CD4-positive, alpha-beta memory T cell (primary cell): ENCODE measurements around the gene SLC16A13. TPM values are rescaled to one million over a fixed set of nuclear protein-coding genes. Genes with fewer than 3 reads are reported as not detected.

ENCODE experiments used
- CTCF ChIA-PET: fragments of 350-600 bp; sonication (Branson Sonifier 250); formaldehyde crosslinking; loops from one replicate; lab custom pipeline; 2021; ENCODE audit warnings: inconsistent platforms; ENCODE audit not compliant: partially characterized antibody; lab: Charles Lee
- POLR2A ChIA-PET: fragments of 350-600 bp; sonication (Branson Sonifier 250); formaldehyde crosslinking; loops from one replicate; lab custom pipeline; 2021; ENCODE audit not compliant: partially characterized antibody; lab: Charles Lee
- DNase-seq, 5 donors: peaks; one replicate each; pipeline versions ENCODE4 v3.0.0 to v3.0.0-alpha.2; 2020 to 2022; ENCODE audit warnings: mixed read lengths in 1 of 5
- H3K27ac ChIP-seq: one replicate; pipeline ENCODE4 v1.7.0; 2013; ENCODE audit warnings: low read depth, low read length
- H3K27me3 ChIP-seq: 2 replicates; pipeline ENCODE4 v1.7.0; 2013; ENCODE audit warnings: mild to moderate bottlenecking, low read length, moderate library complexity; ENCODE audit not compliant: insufficient read depth
- H3K36me3 ChIP-seq: 2 replicates; pipeline ENCODE4 v1.7.0; 2013; ENCODE audit warnings: mild to moderate bottlenecking, low read length, moderate library complexity; ENCODE audit not compliant: insufficient read depth
- H3K4me1 ChIP-seq: 2 replicates; pipeline ENCODE4 v1.7.0; 2013; ENCODE audit warnings: mild to moderate bottlenecking, low read length, moderate library complexity; ENCODE audit not compliant: insufficient read depth
- H3K4me3 ChIP-seq, 2 donors: one replicate each; pipeline ENCODE4 v1.7.0; 2013; ENCODE audit warnings: low read length in 2 of 2, mild to moderate bottlenecking in 1 of 2
- H3K9me3 ChIP-seq, 2 donors: one replicate each; pipeline ENCODE4 v1.7.0; 2013; ENCODE audit warnings: low read length in 2 of 2, control low read depth in 1 of 2; ENCODE audit not compliant: control insufficient read depth in 1 of 2
- H3K27ac Mint-ChIP-seq, 7 donors: one replicate each; pipeline ENCODE4 v1.8.0; 2020 to 2021; ENCODE audit warnings: mixed read lengths in 7 of 7, mild to moderate bottlenecking in 6 of 7, inconsistent platforms in 3 of 7, moderate library complexity in 3 of 7
- H3K27me3 Mint-ChIP-seq, 2 donors: one replicate each; pipeline ENCODE4 v1.8.0; 2020 to 2021; ENCODE audit warnings: mixed read lengths in 2 of 2
- H3K36me3 Mint-ChIP-seq, 2 donors: one replicate each; pipeline ENCODE4 v1.8.0; 2020 to 2021; ENCODE audit warnings: mixed read lengths in 2 of 2, inconsistent platforms in 1 of 2, mild to moderate bottlenecking in 1 of 2
- H3K4me1 Mint-ChIP-seq, 4 donors: one replicate each; pipeline ENCODE4 v1.8.0; 2020 to 2021; ENCODE audit warnings: mixed read lengths in 4 of 4, mild to moderate bottlenecking in 1 of 4
- H3K4me3 Mint-ChIP-seq, 8 donors: one replicate each; pipeline ENCODE4 v1.8.0; 2020 to 2021; ENCODE audit warnings: mixed read lengths in 8 of 8, mild to moderate bottlenecking in 7 of 8, moderate library complexity in 6 of 8, inconsistent platforms in 3 of 8
- H3K9me3 Mint-ChIP-seq, 8 donors: one replicate each; pipeline ENCODE4 v1.8.0; 2020 to 2021; ENCODE audit warnings: mixed read lengths in 8 of 8, mild to moderate bottlenecking in 5 of 8, inconsistent platforms in 3 of 8, moderate library complexity in 1 of 8
- intact Hi-C: fragments of 100-400 bp; cut with micrococcal nuclease; formaldehyde crosslinking; loops from one replicate; pipeline ENCODE4 v1.15.1; 2023
- polyA plus RNA-seq, 2 donors: library from polyadenylated mRNA; unstranded; fragments of 300-500 nt; fragmentation: Illumina TruSeq; gene quantifications; one replicate each; pipeline ENCODE4 v1.2.3, GENCODE V29; 2021
- total RNA-seq, 2 experiments: library from RNA; stranded (reverse); gene quantifications; one replicate each; pipeline ENCODE4 v1.2.3, GENCODE V29; 2021

The SLC16A13 gene
- total and polyA plus RNA-seq, 4 experiments from 2014 or later, result 0.93 to 13.7 (median 7.4) TPM

GRCh38 chr17:7003745-7004144 is 32.1 kb upstream of the SLC16A13 start:
- H3K36me3 Mint-ChIP-seq, result peaks cover 35 to 68% of the 10 kb centered on the region in 2 donors

GRCh38 chr17:7004398-7005253 is 31.2 kb upstream of the SLC16A13 start:
- Histone ChIP-seq H3K36me3 (peaks cover 38% of the 10 kb centered on the region), H3K27me3 (no peaks in the 10 kb centered on the region), H3K27ac (no peak overlapping the region), H3K4me3 (no peak overlapping the region), H3K4me1 (peaks cover 19% of the 10 kb centered on the region), H3K9me3 (no peaks in the 10 kb centered on the region)
- intact Hi-C loops, result loop anchor here (1.0 kb wide), 3 partner anchors 90 to 338 kb away; no protein-coding TSS in a partner anchor
- POLR2A ChIA-PET, result interaction anchor here (0.6 to 1.5 kb wide), 10 partner anchors 8 to 94 kb away, joined by 3 to 7 read pairs (median 3); partner anchors contain the start of gene SLC16A13
- H3K36me3 Mint-ChIP-seq, result peaks cover 28 to 61% of the 10 kb centered on the region in 2 donors
- CTCF ChIA-PET, result interaction anchor here (0.5 to 9.4 kb wide), 29 partner anchors 8 to 554 kb away, joined by 3 to 118 read pairs (median 5); partner anchors contain the start of genes ALOX12, BCL6B and RNASEK
- H3K4me3 Mint-ChIP-seq, result peak overlapping the region in 1 of 8 donors; percentile 5
- H3K27me3 Mint-ChIP-seq, result no peaks in the 10 kb centered on the region
- peak overlapping the region; percentile 7 to 89 (median 81) for H3K27ac Mint-ChIP-seq
- DNase-seq, result peak; percentile 66 to 77 (median 77)
- H3K4me1 Mint-ChIP-seq, result peaks cover 16 to 33% (median 28%) of the 10 kb centered on the region in 4 donors
- no peaks in the 10 kb centered on the region for H3K9me3 Mint-ChIP-seq

More at GRCh38 chr17:7003745-7004144, 32.1 kb upstream of the SLC16A13 start:
- no peak overlapping the region for H3K27ac ChIP-seq
- no peaks in the 10 kb centered on the region for H3K9me3 ChIP-seq
- H3K27me3 ChIP-seq, result no peaks in the 10 kb centered on the region
- H3K4me1 ChIP-seq, result peaks cover 12% of the 10 kb centered on the region
- H3K36me3 ChIP-seq, result peaks cover 42% of the 10 kb centered on the region
- H3K4me1 Mint-ChIP-seq, result peaks cover 14 to 27% (median 24%) of the 10 kb centered on the region in 4 donors
- H3K27me3 Mint-ChIP-seq, result no peaks in the 10 kb centered on the region
- intact Hi-C loops, result loop anchor here (1.0 kb wide), 2 partner anchors 89 to 337 kb away; no protein-coding TSS in a partner anchor
- no peak overlapping the region for H3K4me3 Mint-ChIP-seq
- ChIA-PET POLR2A (interaction anchor here (0.6 to 1.4 kb wide), 7 partner anchors 10 to 93 kb away, joined by 3 to 7 read pairs (median 3); partner anchors contain the start of gene SLC16A13), CTCF (interaction anchor here (0.7 to 9.4 kb wide), 28 partner anchors 8 to 553 kb away, joined by 3 to 118 read pairs (median 5); partner anchors contain the start of genes ALOX12, BCL6B and RNASEK)
- no peak overlapping the region for H3K27ac Mint-ChIP-seq
- H3K4me3 ChIP-seq, result no peak overlapping the region
- DNase-seq, result no peak
- no peaks in the 10 kb centered on the region for H3K9me3 Mint-ChIP-seq

- no peaks in the 10 kb centered on the region for H3K27me3 ChIP-seq
- intact Hi-C loops, result loop anchor here (1.0 kb wide), 1 partner anchor 162 kb away; no protein-coding TSS in a partner anchor
- DNase-seq, result no peak
- no peaks in the 10 kb centered on the region for H3K9me3 ChIP-seq
- peaks cover 30% of the 10 kb centered on the region for H3K4me1 ChIP-seq
- Mint-ChIP-seq H3K9me3 (no peaks in the 10 kb centered on the region), H3K27me3 (no peaks in the 10 kb centered on the region), H3K27ac (no peak overlapping the region), H3K4me1 (peaks cover 24 to 44% (median 37%) of the 10 kb centered on the region in 4 donors), H3K4me3 (no peak overlapping the region), H3K36me3 (peaks cover 23 to 56% of the 10 kb centered on the region in 2 donors)
- no peak overlapping the region for H3K4me3 ChIP-seq
- ChIA-PET CTCF (interaction anchor here (1.6 to 9.4 kb wide), 6 partner anchors 16 to 163 kb away, joined by 5 to 118 read pairs (median 46); partner anchors contain the start of gene BCL6B), POLR2A (interaction anchor here (0.6 to 1.5 kb wide), 2 partner anchors 13 to 18 kb away, joined by 3 to 4 read pairs; no protein-coding TSS in a partner anchor)
- H3K36me3 ChIP-seq, result peaks cover 31% of the 10 kb centered on the region
- H3K27ac ChIP-seq, result no peak overlapping the region
Measured at GRCh38 chr17:7005716-7006115, 30.1 kb upstream of the SLC16A13 start.

- H3K4me3 ChIP-seq, result no peak overlapping the region
- H3K9me3 ChIP-seq, result no peaks in the 10 kb centered on the region
- H3K4me1 ChIP-seq, result peaks cover 42% of the 10 kb centered on the region
- H3K27me3 ChIP-seq, result no peaks in the 10 kb centered on the region
- CTCF ChIA-PET, result interaction anchor here (0.9 to 9.4 kb wide), 6 partner anchors 15 to 164 kb away, joined by 3 to 118 read pairs (median 30); no protein-coding TSS in a partner anchor
- no peak for DNase-seq
- peaks cover 16% of the 10 kb centered on the region for H3K36me3 ChIP-seq
- Mint-ChIP-seq H3K4me3 (no peak overlapping the region), H3K9me3 (no peaks in the 10 kb centered on the region), H3K27me3 (no peaks in the 10 kb centered on the region), H3K4me1 (peaks cover 28 to 54% (median 43%) of the 10 kb centered on the region in 4 donors), H3K36me3 (peaks cover 10 to 46% of the 10 kb centered on the region in 2 donors), H3K27ac (peak overlapping the region in 5 of 7 donors; percentile 13 to 78 (median 59))
- no peak overlapping the region for H3K27ac ChIP-seq
- POLR2A ChIA-PET, result no interaction called here
- intact Hi-C loops, result no loop called here
Measured at GRCh38 chr17:7007143-7007542, 28.7 kb upstream of the SLC16A13 start.

GRCh38 chr17:7010523-7010922 is 25.3 kb upstream of the SLC16A13 start:
- Mint-ChIP-seq H3K4me3 (peak overlapping the region; percentile 61 to 97 (median 68)), H3K36me3 (peaks cover 7 to 50% of the 10 kb centered on the region in 2 donors), H3K27me3 (no peaks in the 10 kb centered on the region), H3K4me1 (peaks cover 35 to 76% (median 55%) of the 10 kb centered on the region in 4 donors), H3K27ac (peak overlapping the region; percentile 36 to 98 (median 75)), H3K9me3 (no peaks in the 10 kb centered on the region)
- CTCF ChIA-PET, result interaction anchor here (0.8 to 1.5 kb wide), 3 partner anchors 11 to 100 kb away, joined by 3 to 4 read pairs (median 3); no protein-coding TSS in a partner anchor
- Histone ChIP-seq H3K27ac (peak overlapping the region; percentile 96), H3K9me3 (no peaks in the 10 kb centered on the region), H3K36me3 (peaks cover 7% of the 10 kb centered on the region), H3K27me3 (no peaks in the 10 kb centered on the region), H3K4me1 (peaks cover 50% of the 10 kb centered on the region), H3K4me3 (no peak overlapping the region)
- no peak for DNase-seq
- intact Hi-C loops, result loop anchor here (10.0 kb wide), 1 partner anchor 1426 kb away; the partner anchor contains the start of gene NLRP1
- POLR2A ChIA-PET, result interaction anchor here (0.6 to 4.1 kb wide), 2 partner anchors 19 to 25 kb away, joined by 3 to 39 read pairs; partner anchors contain the start of gene SLC16A13

GRCh38 chr17:7011415-7011814 is 24.4 kb upstream of the SLC16A13 start:
- Mint-ChIP-seq H3K27ac (peak overlapping the region; percentile 98 to 100 (median 100)), H3K4me3 (peak overlapping the region; percentile 92 to 98 (median 97)), H3K4me1 (peaks cover 41 to 84% (median 63%) of the 10 kb centered on the region in 4 donors), H3K9me3 (no peaks in the 10 kb centered on the region), H3K36me3 (peaks cover 7 to 51% of the 10 kb centered on the region in 2 donors), H3K27me3 (no peaks in the 10 kb centered on the region)
- Histone ChIP-seq H3K36me3 (peaks cover 7% of the 10 kb centered on the region), H3K4me3 (peak overlapping the region; percentile 61 to 98), H3K27ac (peak overlapping the region; percentile 96), H3K4me1 (peaks cover 59% of the 10 kb centered on the region), H3K9me3 (no peaks in the 10 kb centered on the region), H3K27me3 (no peaks in the 10 kb centered on the region)
- ChIA-PET CTCF (interaction anchor here (1.5 to 2.0 kb wide), 3 partner anchors 10 to 101 kb away, joined by 4 to 15 read pairs (median 4); no protein-coding TSS in a partner anchor), POLR2A (interaction anchor here (0.6 to 4.1 kb wide), 5 partner anchors 10 to 166 kb away, joined by 3 to 39 read pairs (median 3); partner anchors contain the start of gene SLC16A13)
- intact Hi-C loops, result loop anchor here (10.0 kb wide), 1 partner anchor 1427 kb away; the partner anchor contains the start of gene NLRP1
- no peak for DNase-seq
